Mesendoderm (in vitro differentiated cells): ENCODE results near the gene RAB15.
A peak's percentile ranks its signal among the peaks of the same experiment; 100 is the strongest.

ENCODE experiments used
- DNase-seq: peaks from one replicate; pipeline ENCODE4 v3.0.0; 2013
- H2AK5ac ChIP-seq: 2 replicates; pipeline ENCODE4 v1.6.1; 2013; ENCODE audit warnings: low read length, inconsistent platforms
- H2BK120ac ChIP-seq: 2 replicates; pipeline ENCODE4 v1.6.1; 2013; ENCODE audit warnings: low read depth, mild to moderate bottlenecking, low read length, moderate library complexity, mixed read lengths
- H2BK15ac ChIP-seq: replicated peaks from 2 replicates; pipeline ENCODE4 v1.6.1; 2013; ENCODE audit warnings: low read depth, mild to moderate bottlenecking, moderate library complexity
- H2BK5ac ChIP-seq: 2 replicates; pipeline ENCODE4 v1.6.1; 2013; ENCODE audit warnings: low read length, inconsistent platforms
- H3K18ac ChIP-seq: 2 replicates; pipeline ENCODE4 v1.6.1; 2013; ENCODE audit warnings: mild to moderate bottlenecking, low read length, mixed read lengths
- H3K23ac ChIP-seq: one replicate; pipeline ENCODE4 v1.6.1; 2013; ENCODE audit warnings: low read length
- H3K27ac ChIP-seq: 2 replicates; pipeline ENCODE4 v1.5.1; 2013; ENCODE audit warnings: low read depth, mild to moderate bottlenecking, inconsistent platforms, low read length, moderate library complexity
- H3K27me3 ChIP-seq: 2 replicates; pipeline ENCODE4 v1.6.1; 2013; ENCODE audit warnings: low read length, control low read depth, mild to moderate bottlenecking, inconsistent platforms; ENCODE audit not compliant: insufficient read depth, poor library complexity
- H3K36me3 ChIP-seq: 2 replicates; pipeline ENCODE4 v1.6.1; 2013; ENCODE audit warnings: low read length, inconsistent platforms; ENCODE audit not compliant: control insufficient read depth, insufficient read depth
- H3K4ac ChIP-seq: one replicate; pipeline ENCODE4 v1.6.1; 2013; ENCODE audit warnings: low read depth, mild to moderate bottlenecking, low read length, moderate library complexity
- H3K4me1 ChIP-seq: 2 replicates; pipeline ENCODE4 v1.6.1; 2013; ENCODE audit warnings: low read depth, low read length, inconsistent platforms; ENCODE audit not compliant: control insufficient read depth
- H3K4me2 ChIP-seq: 2 replicates; pipeline ENCODE4 v1.6.1; 2013; ENCODE audit warnings: low read length
- H3K4me3 ChIP-seq: 2 replicates; pipeline ENCODE4 v1.5.1; 2013; ENCODE audit warnings: mild to moderate bottlenecking, low read length
- H3K56ac ChIP-seq: one replicate; pipeline ENCODE4 v1.6.1; 2013; ENCODE audit warnings: low read length
- H3K79me1 ChIP-seq: 2 replicates; pipeline ENCODE4 v1.6.1; 2013; ENCODE audit warnings: low read length, inconsistent platforms
- H3K79me2 ChIP-seq: 2 replicates; pipeline ENCODE4 v1.6.1; 2013; ENCODE audit warnings: mild to moderate bottlenecking, low read length; ENCODE audit not compliant: control insufficient read depth, insufficient read depth
- H3K9ac ChIP-seq: 2 replicates; pipeline ENCODE4 v1.6.1; 2013; ENCODE audit warnings: low read length, inconsistent platforms
- H4K5ac ChIP-seq: one replicate; pipeline ENCODE4 v1.6.1; 2013; ENCODE audit warnings: low read length
- H4K8ac ChIP-seq: one replicate; pipeline ENCODE4 v1.6.1; 2013; ENCODE audit warnings: low read depth, mild to moderate bottlenecking, control low read depth, low read length, moderate library complexity
- WGBS: extraction: QIAGEN DNeasy Blood & Tissue Kit; methylation state at CpG from one replicate; pipeline ENCODE4 v1.1.7; 2013; ENCODE audit warnings: low lambda C conversion rate, missing lambda C conversion rate; ENCODE audit not compliant: insufficient coverage; ENCODE audit errors: extremely low coverage; 5-methylcytosine and 5-hydroxymethylcytosine counted together

The RAB15 gene

DNA sequence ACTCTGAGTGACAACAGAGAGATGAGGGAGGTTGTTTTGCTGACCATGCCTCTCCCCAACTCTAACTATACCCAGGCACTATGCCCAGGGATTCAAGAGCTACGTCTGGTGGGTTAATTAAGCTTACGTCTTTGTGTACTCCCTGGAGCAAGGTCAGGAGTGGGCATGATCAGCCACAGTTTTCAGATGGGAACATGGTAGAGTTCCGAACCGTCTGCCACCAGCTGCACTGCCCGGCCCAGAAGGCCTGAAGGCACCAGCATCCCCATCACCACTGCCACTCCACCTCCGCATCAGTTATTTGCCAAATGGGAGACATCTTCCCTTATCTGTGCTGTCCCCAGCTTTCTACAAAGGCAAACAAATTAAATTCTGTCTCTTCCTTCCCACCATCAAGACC, 18.5 kb downstream of the RAB15 start:
- Histone ChIP-seq H3K9ac (no peak overlapping the region), H3K79me2 (peaks cover 3% of the 10 kb centered on the region), H3K79me1 (peaks cover 11% of the 10 kb centered on the region), H3K4me2 (no peak overlapping the region), H2BK120ac (no peak overlapping the region), H3K36me3 (peaks cover 24% of the 10 kb centered on the region), H4K5ac (no peak overlapping the region), H4K8ac (no peak overlapping the region), H3K4ac (no peak overlapping the region), H3K27ac (no peak overlapping the region), H3K27me3 (no peaks in the 10 kb centered on the region), H3K4me1 (peaks cover 14% of the 10 kb centered on the region), H3K23ac (no peak overlapping the region), H2BK15ac (no peak overlapping the region), H2BK5ac (no peak overlapping the region), H3K18ac (no peak overlapping the region), H3K4me3 (no peak overlapping the region), H3K56ac (no peak overlapping the region), H2AK5ac (no peak overlapping the region)
- DNase-seq, result no peak
- no CpG with 5 or more reads among the region's 6 CpGs for WGBS

DNA sequence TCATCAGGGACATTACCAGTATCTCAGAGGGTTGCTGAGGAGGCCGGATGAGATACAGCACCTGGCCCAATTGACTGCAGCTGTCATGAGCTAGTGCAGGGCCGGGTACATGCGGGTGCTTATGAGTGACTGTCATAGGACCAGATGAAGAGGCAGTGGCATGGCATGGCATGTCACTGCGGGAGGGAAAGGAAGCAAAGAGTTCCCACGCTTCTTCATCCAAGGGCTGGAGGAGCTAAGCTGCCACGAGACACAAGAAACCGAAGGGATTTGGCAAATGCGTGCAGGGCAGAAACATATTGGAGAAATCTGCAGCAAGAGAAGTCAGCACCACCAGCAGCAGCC, 18.9 kb downstream of the RAB15 start:
- no peak overlapping the region for H4K8ac ChIP-seq
- no peak overlapping the region for H2BK15ac ChIP-seq
- no peak overlapping the region for H4K5ac ChIP-seq
- no peak overlapping the region for H3K27ac ChIP-seq
- H3K4me2 ChIP-seq, result no peak overlapping the region
- no peak overlapping the region for H3K9ac ChIP-seq
- H3K79me2 ChIP-seq, result peaks cover 3% of the 10 kb centered on the region
- H3K4ac ChIP-seq, result no peak overlapping the region
- H3K23ac ChIP-seq, result no peak overlapping the region
- no peak overlapping the region for H2AK5ac ChIP-seq
- WGBS, result no CpG with 5 or more reads among the region's 8 CpGs
- H3K4me3 ChIP-seq, result no peak overlapping the region
- no peak overlapping the region for H2BK5ac ChIP-seq
- no peak for DNase-seq
- peaks cover 24% of the 10 kb centered on the region for H3K36me3 ChIP-seq
- H2BK120ac ChIP-seq, result no peak overlapping the region
- H3K4me1 ChIP-seq, result peaks cover 14% of the 10 kb centered on the region
- no peak overlapping the region for H3K56ac ChIP-seq
- H3K27me3 ChIP-seq, result no peaks in the 10 kb centered on the region
- H3K18ac ChIP-seq, result no peak overlapping the region
- H3K79me1 ChIP-seq, result peaks cover 10% of the 10 kb centered on the region

DNA sequence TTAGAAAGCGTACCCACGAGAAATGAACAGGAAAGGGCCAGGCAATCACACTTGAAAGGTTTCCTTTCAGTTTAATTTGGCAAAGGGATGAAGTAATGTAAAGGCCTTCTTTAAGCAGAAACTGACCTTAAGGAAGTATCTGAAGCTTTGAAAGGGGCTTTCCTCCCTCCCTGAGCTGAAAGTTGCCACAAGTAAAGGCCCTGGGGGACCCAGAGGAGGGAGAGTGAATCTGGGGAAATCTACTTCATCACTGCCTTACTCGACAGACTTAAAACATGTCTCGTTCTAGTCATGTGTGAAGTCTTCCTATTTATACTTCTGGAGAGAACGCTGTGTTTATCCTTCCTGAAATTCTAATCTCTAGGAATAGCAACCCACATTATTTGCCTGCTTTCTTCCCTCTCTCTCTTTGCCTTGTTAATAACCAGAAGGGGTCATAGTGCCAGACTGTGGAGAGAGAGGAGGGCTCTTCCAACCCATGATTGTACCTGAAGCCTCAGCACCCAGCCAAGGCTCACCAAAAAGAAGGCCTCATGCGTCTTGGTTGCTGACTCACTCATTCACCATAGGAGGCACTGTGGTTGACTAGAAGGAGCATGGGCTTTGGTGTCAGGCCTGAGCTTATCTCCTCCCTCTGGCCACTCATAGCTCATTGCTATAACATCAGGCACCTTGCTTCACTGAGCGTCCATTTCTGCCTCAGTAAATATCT, 19.4 kb downstream of the RAB15 start:
- Histone ChIP-seq H2BK15ac (no peak overlapping the region), H3K79me2 (peaks cover 3% of the 10 kb centered on the region), H2BK120ac (no peak overlapping the region), H3K56ac (no peak overlapping the region), H2BK5ac (no peak overlapping the region), H3K36me3 (peaks cover 26% of the 10 kb centered on the region), H4K5ac (no peak overlapping the region), H3K9ac (no peak overlapping the region), H3K23ac (no peak overlapping the region), H3K79me1 (peaks cover 10% of the 10 kb centered on the region), H3K27me3 (no peaks in the 10 kb centered on the region), H3K18ac (no peak overlapping the region), H3K4me3 (no peak overlapping the region), H3K4me2 (no peak overlapping the region), H3K4me1 (peaks cover 14% of the 10 kb centered on the region), H4K8ac (no peak overlapping the region), H3K27ac (no peak overlapping the region), H2AK5ac (no peak overlapping the region), H3K4ac (no peak overlapping the region)
- DNase-seq, result peak; percentile 80
- WGBS, result no CpG with 5 or more reads among the region's 7 CpGs

DNA sequence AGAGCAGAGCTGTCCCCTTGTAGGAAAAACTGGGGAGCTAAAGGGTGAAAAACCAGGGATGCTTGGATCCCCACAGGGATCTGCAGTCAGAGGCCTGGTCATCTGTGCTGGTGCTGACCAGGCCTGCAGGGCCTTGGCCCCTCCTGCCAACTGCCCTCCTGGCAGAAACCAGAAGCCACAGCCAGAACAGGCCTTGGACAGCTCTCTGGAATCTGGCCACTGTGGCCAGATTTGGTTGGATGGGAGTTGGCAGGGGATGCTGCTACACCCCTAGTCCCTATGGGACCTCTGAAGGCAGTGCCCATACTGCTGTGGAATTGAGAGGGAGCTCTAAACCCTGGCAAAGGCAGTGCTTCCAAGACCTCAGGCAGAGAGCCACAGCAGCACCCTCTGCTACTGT, 20.4 kb downstream of the RAB15 start:
- no peak overlapping the region for H3K27ac ChIP-seq
- peaks cover 14% of the 10 kb centered on the region for H3K4me1 ChIP-seq
- no peak overlapping the region for H2BK120ac ChIP-seq
- H2BK15ac ChIP-seq, result no peak overlapping the region
- H3K4ac ChIP-seq, result no peak overlapping the region
- no peak overlapping the region for H3K9ac ChIP-seq
- no peak for DNase-seq
- H3K36me3 ChIP-seq, result peaks cover 26% of the 10 kb centered on the region
- no peak overlapping the region for H3K56ac ChIP-seq
- H3K27me3 ChIP-seq, result no peaks in the 10 kb centered on the region
- no peak overlapping the region for H3K23ac ChIP-seq
- H4K8ac ChIP-seq, result no peak overlapping the region
- H3K4me2 ChIP-seq, result no peak overlapping the region
- no peak overlapping the region for H2BK5ac ChIP-seq
- no peak overlapping the region for H3K18ac ChIP-seq
- no peak overlapping the region for H3K4me3 ChIP-seq
- peaks cover 10% of the 10 kb centered on the region for H3K79me1 ChIP-seq
- H4K5ac ChIP-seq, result no peak overlapping the region
- H2AK5ac ChIP-seq, result no peak overlapping the region
- peaks cover 2% of the 10 kb centered on the region for H3K79me2 ChIP-seq

DNA sequence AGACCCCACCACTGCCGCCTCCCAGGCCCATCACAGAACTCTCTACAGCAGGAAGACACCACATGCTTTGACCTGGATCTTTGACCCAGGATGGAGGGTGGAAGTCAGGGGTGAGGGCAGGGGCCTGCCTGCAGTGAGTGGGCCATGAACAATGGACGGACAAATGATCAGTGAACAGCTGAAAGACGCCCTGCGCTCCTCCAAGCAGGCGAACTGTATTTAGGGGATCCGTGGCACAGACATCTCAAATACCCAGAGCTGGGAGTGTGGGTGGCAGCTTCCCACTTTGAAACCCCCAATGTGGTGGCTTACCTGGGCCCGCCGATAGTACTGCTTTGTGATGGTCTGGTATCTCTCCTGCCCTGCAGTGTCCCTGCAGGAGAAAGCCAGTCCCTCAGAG, 20.8 kb downstream of the RAB15 start:
- Histone ChIP-seq H3K18ac (no peak overlapping the region), H2BK5ac (no peak overlapping the region), H2AK5ac (no peak overlapping the region), H2BK120ac (no peak overlapping the region), H3K79me2 (peaks cover 2% of the 10 kb centered on the region), H3K9ac (no peak overlapping the region), H3K56ac (no peak overlapping the region), H3K23ac (no peak overlapping the region), H3K4me1 (peaks cover 11% of the 10 kb centered on the region), H3K4me2 (no peak overlapping the region), H2BK15ac (no peak overlapping the region), H4K5ac (no peak overlapping the region), H3K79me1 (peaks cover 10% of the 10 kb centered on the region), H3K36me3 (peaks cover 26% of the 10 kb centered on the region), H4K8ac (no peak overlapping the region), H3K4me3 (no peak overlapping the region), H3K27me3 (no peaks in the 10 kb centered on the region), H3K4ac (no peak overlapping the region), H3K27ac (no peak overlapping the region)
- DNase-seq, result no peak
- WGBS, result no CpG with 5 or more reads among the region's 8 CpGs

DNA sequence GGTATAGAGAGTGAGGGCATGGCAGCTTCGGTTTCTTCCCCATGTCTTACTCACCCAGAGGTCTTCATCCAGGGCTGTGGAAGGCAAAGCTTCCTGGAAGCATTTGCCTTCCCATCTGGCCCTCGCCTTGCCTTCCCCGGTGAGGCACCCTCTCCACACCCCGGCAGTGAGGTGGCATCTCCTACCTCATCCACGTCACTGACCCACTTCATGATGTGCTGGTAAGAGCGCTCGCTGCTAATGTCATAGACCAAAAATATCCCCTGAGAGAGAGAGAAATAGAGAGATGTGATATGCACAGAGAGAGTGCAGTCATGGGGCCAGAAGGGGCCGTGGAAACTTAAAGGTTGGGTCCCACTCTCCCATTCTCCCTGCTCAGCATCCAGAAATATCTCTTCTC, 21.2 kb downstream of the RAB15 start:
- no peak overlapping the region for H2BK5ac ChIP-seq
- H3K4ac ChIP-seq, result no peak overlapping the region
- H4K5ac ChIP-seq, result no peak overlapping the region
- H3K4me2 ChIP-seq, result no peak overlapping the region
- no peak overlapping the region for H4K8ac ChIP-seq
- H3K4me3 ChIP-seq, result no peak overlapping the region
- peaks cover 26% of the 10 kb centered on the region for H3K36me3 ChIP-seq
- peaks cover 2% of the 10 kb centered on the region for H3K79me2 ChIP-seq
- no peak overlapping the region for H3K56ac ChIP-seq
- no peak overlapping the region for H2BK120ac ChIP-seq
- H3K27me3 ChIP-seq, result no peaks in the 10 kb centered on the region
- peaks cover 10% of the 10 kb centered on the region for H3K4me1 ChIP-seq
- no peak overlapping the region for H3K27ac ChIP-seq
- no peak overlapping the region for H3K23ac ChIP-seq
- no peak overlapping the region for H2AK5ac ChIP-seq
- no peak for DNase-seq
- no peak overlapping the region for H3K18ac ChIP-seq
- peaks cover 10% of the 10 kb centered on the region for H3K79me1 ChIP-seq
- no CpG with 5 or more reads among the region's 8 CpGs for WGBS
- H2BK15ac ChIP-seq, result no peak overlapping the region
- H3K9ac ChIP-seq, result no peak overlapping the region
